HL-60 (cell line): ENCODE results near the gene ZNF76.

ENCODE experiments used
- DNase-seq, 2 experiments: peaks; one replicate each; pipeline ENCODE4 v3.0.0-alpha.2; 2010 to 2020; ENCODE audit warnings: low read depth in 1 of 2, low spot score in 1 of 2
- H3K27ac ChIP-seq: fragments of 250-450 bp; sonication (Bioruptor Pico); replicated peaks from 2 replicates; pipeline ENCODE4 v1.5.1; 2020; ENCODE audit warnings: mild to moderate bottlenecking, moderate library complexity
- H3K27me3 ChIP-seq: fragments of 250-450 bp; sonication (Bioruptor Pico); 2 replicates; pipeline ENCODE4 v1.5.1; 2021; ENCODE audit warnings: mild to moderate bottlenecking, moderate library complexity; ENCODE audit not compliant: insufficient read depth, poor library complexity, severe bottlenecking
- H3K4me3 ChIP-seq: replicated peaks from 2 replicates; pipeline ENCODE4 v1.5.1; 2011; ENCODE audit warnings: mild to moderate bottlenecking, control low read depth, low read length; ENCODE audit not compliant: insufficient read depth
- CTCF ChIP-seq: IDR thresholded peaks from one replicate; pipeline ENCODE4 v1.5.1; 2011; ENCODE audit warnings: low read length, control low read depth, inconsistent platforms; ENCODE audit not compliant: insufficient read depth
- GABPA ChIP-seq: IDR thresholded peaks from 2 replicates; pipeline ENCODE4 v1.6.1; 2012; ENCODE audit warnings: low read depth
- POLR2AphosphoS5 ChIP-seq: IDR thresholded peaks from 2 replicates; pipeline ENCODE4 v1.6.1; 2012; ENCODE audit warnings: low read depth
- REST ChIP-seq: IDR thresholded peaks from 2 replicates; pipeline ENCODE4 v1.6.1; 2012; ENCODE audit warnings: low read depth; ENCODE audit not compliant: insufficient replicate concordance
- SPI1 ChIP-seq: IDR thresholded peaks from 2 replicates; pipeline ENCODE4 v1.6.1; 2012; ENCODE audit warnings: low read depth, mild to moderate bottlenecking, borderline replicate concordance

Gene ZNF76

GRCh38 chr6:35283361-35283760 is 23.8 kb downstream of the ZNF76 start:
- no peaks in the 10 kb centered on the region for H3K27me3 ChIP-seq
- no peak for TF ChIP-seq SPI1
- TF ChIP-seq GABPA, result no peak
- no peak for TF ChIP-seq REST
- no peak for TF ChIP-seq CTCF
- no peak for TF ChIP-seq POLR2AphosphoS5
- H3K4me3 ChIP-seq, result no peak overlapping the region
- H3K27ac ChIP-seq, result no peak overlapping the region
- DNase-seq, result no peak

GRCh38 chr6:35287671-35288396 is 28.3 kb downstream of the ZNF76 start:
- Histone ChIP-seq H3K27ac (no peak overlapping the region), H3K27me3 (no peaks in the 10 kb centered on the region), H3K4me3 (no peak overlapping the region)
- TF ChIP-seq GABPA, result no peak
- DNase-seq, result no peak

- H3K27me3 ChIP-seq, result no peaks in the 10 kb centered on the region
- H3K27ac ChIP-seq, result no peak overlapping the region
- TF ChIP-seq POLR2AphosphoS5, result no peak
- no peak overlapping the region for H3K4me3 ChIP-seq
- DNase-seq, result no peak
Measured at GRCh38 chr6:35288834-35289233, 29.3 kb downstream of the ZNF76 start.

GRCh38 chr6:35291491-35291890 is 32.0 kb downstream of the ZNF76 start:
- H3K4me3 ChIP-seq, result no peak overlapping the region
- DNase-seq, result no peak
- H3K27ac ChIP-seq, result no peak overlapping the region
- no peak for TF ChIP-seq POLR2AphosphoS5
- TF ChIP-seq REST, result no peak
- TF ChIP-seq GABPA, result no peak
- no peak for TF ChIP-seq SPI1
- TF ChIP-seq CTCF, result no peak
- no peaks in the 10 kb centered on the region for H3K27me3 ChIP-seq

- H3K4me3 ChIP-seq, result no peak overlapping the region
Measured at GRCh38 chr6:35292494-35292893, 33.0 kb downstream of the ZNF76 start.

More at GRCh38 chr6:35292494-35292893, 33.0 kb downstream of the ZNF76 start:
- Histone ChIP-seq H3K27me3 (no peaks in the 10 kb centered on the region), H3K27ac (no peak overlapping the region)
- DNase-seq, result no peak
- TF ChIP-seq GABPA (no peak), REST (no peak), CTCF (no peak), POLR2AphosphoS5 (no peak), SPI1 (no peak)
